Measurements from ENCODE around the gene ATG16L1.

DNA sequence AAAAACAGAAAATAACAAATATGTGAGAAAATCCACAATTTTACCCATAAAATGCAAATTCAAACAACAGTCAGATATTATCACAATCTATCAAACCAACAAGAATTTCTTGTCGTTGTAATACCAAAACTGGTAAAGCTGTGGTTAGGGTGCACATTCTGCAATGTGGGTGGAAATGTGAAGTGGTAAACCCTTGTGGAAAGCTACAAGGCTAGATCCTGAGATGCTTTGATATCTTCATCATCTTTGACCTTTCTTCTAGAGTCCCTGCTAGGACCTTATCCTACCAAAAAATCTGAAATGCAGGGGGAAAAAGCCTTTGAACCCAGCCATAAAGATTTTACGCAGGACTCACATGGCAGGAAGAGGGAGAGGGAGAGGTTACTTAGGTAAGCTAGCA lies 17.2 kb upstream of the ATG16L1 start:
- TF ChIP-seq, protein P1, sequence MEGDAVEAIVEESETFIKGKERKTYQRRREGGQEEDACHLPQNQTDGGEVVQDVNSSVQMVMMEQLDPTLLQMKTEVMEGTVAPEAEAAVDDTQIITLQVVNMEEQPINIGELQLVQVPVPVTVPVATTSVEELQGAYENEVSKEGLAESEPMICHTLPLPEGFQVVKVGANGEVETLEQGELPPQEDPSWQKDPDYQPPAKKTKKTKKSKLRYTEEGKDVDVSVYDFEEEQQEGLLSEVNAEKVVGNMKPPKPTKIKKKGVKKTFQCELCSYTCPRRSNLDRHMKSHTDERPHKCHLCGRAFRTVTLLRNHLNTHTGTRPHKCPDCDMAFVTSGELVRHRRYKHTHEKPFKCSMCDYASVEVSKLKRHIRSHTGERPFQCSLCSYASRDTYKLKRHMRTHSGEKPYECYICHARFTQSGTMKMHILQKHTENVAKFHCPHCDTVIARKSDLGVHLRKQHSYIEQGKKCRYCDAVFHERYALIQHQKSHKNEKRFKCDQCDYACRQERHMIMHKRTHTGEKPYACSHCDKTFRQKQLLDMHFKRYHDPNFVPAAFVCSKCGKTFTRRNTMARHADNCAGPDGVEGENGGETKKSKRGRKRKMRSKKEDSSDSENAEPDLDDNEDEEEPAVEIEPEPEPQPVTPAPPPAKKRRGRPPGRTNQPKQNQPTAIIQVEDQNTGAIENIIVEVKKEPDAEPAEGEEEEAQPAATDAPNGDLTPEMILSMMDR (conservative IDR thresholded peaks at IDR 0.05; ENCODE audit: low read depth, low read length): no peak
- TF ChIP-seq MAFK (IDR thresholded peaks at IDR 0.05; ENCODE audit: low read depth, low read length) (no peak), POLR2A (IDR thresholded peaks at IDR 0.05; ENCODE audit: low read depth, low read length) (no peak), CEBPB (IDR thresholded peaks at IDR 0.05; ENCODE audit: low read depth, low read length) (no peak)

Measured in IMR-90 (cell line).